PFSK-1 (cell line): ENCODE measurements around the gene CPT1A.

Experiments used
- FOXP2 ChIP-seq: optimal IDR thresholded peaks from 2 replicates; pipeline ENCODE3; 2011; ENCODE audit warnings: borderline replicate concordance, control low read depth, inconsistent platforms; ENCODE audit not compliant: insufficient read depth; ENCODE audit errors: extremely low read length, extremely low read depth
- POLR2AphosphoS5 ChIP-seq: IDR thresholded peaks from 2 replicates; pipeline ENCODE4 v1.6.1; 2012; ENCODE audit warnings: low read depth, mild to moderate bottlenecking, control low read depth, low read length, moderate library complexity
- REST ChIP-seq, 2 experiments: IDR thresholded peaks; 2 replicates each; pipeline versions ENCODE4 v1.6.1 to v1.8.0; 2011 to 2012; ENCODE audit warnings: low read depth in 2 of 2, low read length in 2 of 2, control low read depth in 1 of 2, inconsistent platforms in 1 of 2, mild to moderate bottlenecking in 1 of 2, moderate library complexity in 1 of 2; ENCODE audit not compliant: insufficient read depth in 1 of 2
- SIN3A ChIP-seq: IDR thresholded peaks from 2 replicates; pipeline ENCODE4 v1.6.1; 2012; ENCODE audit warnings: mild to moderate bottlenecking, low read length, moderate library complexity, borderline replicate concordance; ENCODE audit not compliant: insufficient read depth
- TAF1 ChIP-seq: IDR thresholded peaks from 2 replicates; pipeline ENCODE4 v1.6.1; 2012; ENCODE audit warnings: low read length, control low read depth, borderline replicate concordance; ENCODE audit not compliant: insufficient read depth

Gene CPT1A

GRCh38 chr11:68880851-68881250, 39.1 kb upstream of the CPT1A start:
- TF ChIP-seq FOXP2 = no peak
- TF ChIP-seq SIN3A = no peak
- no peak for TF ChIP-seq TAF1
- TF ChIP-seq POLR2AphosphoS5 = no peak
- no peak for TF ChIP-seq REST (IDR thresholded peaks at IDR 0.05; ENCODE audit: insufficient read depth in 1 of 2, low read depth in 2 of 2, low read length in 2 of 2)

- TF ChIP-seq POLR2AphosphoS5 = no peak
- no peak for TF ChIP-seq SIN3A
- TF ChIP-seq TAF1 = no peak
Measured at GRCh38 chr11:68878022-68878421, 36.3 kb upstream of the CPT1A start.

- TF ChIP-seq FOXP2 = no peak
- no peak for TF ChIP-seq SIN3A
- TF ChIP-seq POLR2AphosphoS5 = no peak
- TF ChIP-seq REST (IDR thresholded peaks at IDR 0.05; ENCODE audit: insufficient read depth in 1 of 2, low read depth in 2 of 2, low read length in 2 of 2) = no peak
- TF ChIP-seq TAF1 = no peak
Measured at GRCh38 chr11:68872216-68873003, 30.7 kb upstream of the CPT1A start.

- TF ChIP-seq REST (IDR thresholded peaks at IDR 0.05; ENCODE audit: insufficient read depth in 1 of 2, low read depth in 2 of 2, low read length in 2 of 2) = no peak
- TF ChIP-seq POLR2AphosphoS5 = no peak
- no peak for TF ChIP-seq FOXP2
- no peak for TF ChIP-seq TAF1
- TF ChIP-seq SIN3A = no peak
Measured at GRCh38 chr11:68870470-68870869, 28.8 kb upstream of the CPT1A start.

GRCh38 chr11:68868221-68868835, 26.6 kb upstream of the CPT1A start:
- no peak for TF ChIP-seq TAF1
- no peak for TF ChIP-seq POLR2AphosphoS5
- TF ChIP-seq FOXP2 = no peak
- no peak for TF ChIP-seq SIN3A
- no peak for TF ChIP-seq REST (IDR thresholded peaks at IDR 0.05; ENCODE audit: insufficient read depth in 1 of 2, low read depth in 2 of 2, low read length in 2 of 2)
